IMR-90 (cell line): ENCODE results near the gene COMMD1. TPM values are rescaled to one million over a fixed set of nuclear protein-coding genes. Genes with fewer than 3 reads are reported as not detected.

Source experiments
- ATAC-seq: fragments of 200-7000 bp; cut with Tn5 transposase; 2 replicates; pipeline ENCODE4 v1.9.1; 2020; ENCODE audit warnings: low read depth, mild to moderate bottlenecking, moderate library complexity
- BruUV-seq: library from RNA; stranded (reverse); fragments of 400-500 nt; replicated peaks from 2 replicates; lab custom pipeline; 2021; lab: Mats Ljungman, UMichigan
- CTCF ChIA-PET: fragments of 300-600 bp; formaldehyde crosslinking; extraction: SDS; loops from one replicate; lab custom pipeline; 2021; ENCODE audit warnings: antibody characterized with exemption; lab: Yijun Ruan, JAX
- POLR2A ChIA-PET: fragments of 300-600 bp; sonication (Branson Sonifier 250); formaldehyde crosslinking; loops from one replicate; lab custom pipeline; 2022; ENCODE audit warnings: antibody characterized with exemption; ENCODE audit not compliant: unreplicated experiment; lab: Charles Lee
- DNase-seq: peaks from one replicate; pipeline ENCODE4 v3.0.0; 2013
- H2AFZ ChIP-seq: replicated peaks from 2 replicates; pipeline ENCODE3; 2013; ENCODE audit warnings: low read length, mild to moderate bottlenecking; ENCODE audit not compliant: poor library complexity
- H2AK5ac ChIP-seq: 2 replicates; pipeline ENCODE4 v1.6.1; 2013; ENCODE audit warnings: low read depth, low read length, inconsistent platforms
- H2AK9ac ChIP-seq: replicated peaks from 2 replicates; pipeline ENCODE3; 2013; ENCODE audit warnings: mild to moderate bottlenecking, low read depth, low read length, moderate library complexity; ENCODE audit not compliant: poor library complexity
- H2BK120ac ChIP-seq: 2 replicates; pipeline ENCODE4 v1.6.1; 2013; ENCODE audit warnings: low read depth, low read length, inconsistent platforms
- H2BK15ac ChIP-seq: 3 replicates; pipeline ENCODE4 v1.6.1; 2013; ENCODE audit warnings: low read depth, low read length, inconsistent platforms
- H2BK20ac ChIP-seq: 2 replicates; pipeline ENCODE4 v1.6.1; 2013; ENCODE audit warnings: low read depth, mild to moderate bottlenecking, inconsistent platforms, low read length, moderate library complexity
- H2BK5ac ChIP-seq: 2 replicates; pipeline ENCODE4 v1.6.1; 2013; ENCODE audit warnings: mild to moderate bottlenecking, low read depth, low read length, inconsistent platforms; ENCODE audit not compliant: poor library complexity, severe bottlenecking
- H3K14ac ChIP-seq: replicated peaks from 2 replicates; pipeline ENCODE4 v1.6.1; 2013; ENCODE audit warnings: low read depth, low read length, inconsistent platforms
- H3K18ac ChIP-seq: 2 replicates; pipeline ENCODE4 v1.6.1; 2013; ENCODE audit warnings: low read depth, low read length, control low read depth
- H3K23ac ChIP-seq: 2 replicates; pipeline ENCODE4 v1.6.1; 2013; ENCODE audit warnings: low read depth, low read length, inconsistent platforms
- H3K27ac ChIP-seq: 2 replicates; pipeline ENCODE4 v1.5.1; 2013; ENCODE audit warnings: mild to moderate bottlenecking, control low read depth, low read length; ENCODE audit not compliant: insufficient read depth
- H3K27me3 ChIP-seq: 2 replicates; pipeline ENCODE4 v1.6.1; 2013; ENCODE audit warnings: low read length; ENCODE audit not compliant: control insufficient read depth, insufficient read depth
- H3K36me3 ChIP-seq: 2 replicates; pipeline ENCODE4 v1.6.1; 2013; ENCODE audit warnings: low read length, mixed read lengths; ENCODE audit not compliant: control insufficient read depth, insufficient read depth
- H3K4ac ChIP-seq: 2 replicates; pipeline ENCODE4 v1.6.1; 2013; ENCODE audit warnings: low read depth, low read length, inconsistent platforms
- H3K4me1 ChIP-seq: 2 replicates; pipeline ENCODE4 v1.6.1; 2013; ENCODE audit warnings: low read length, mixed read lengths; ENCODE audit not compliant: control insufficient read depth, insufficient read depth
- H3K4me2 ChIP-seq: 2 replicates; pipeline ENCODE4 v1.6.1; 2013; ENCODE audit warnings: low read depth, mild to moderate bottlenecking, control low read depth, low read length, moderate library complexity
- H3K4me3 ChIP-seq: 2 replicates; pipeline ENCODE4 v1.5.1; 2013; ENCODE audit warnings: low read depth, mild to moderate bottlenecking, control low read depth, low read length, moderate library complexity; ENCODE audit not compliant: insufficient read depth
- H3K56ac ChIP-seq: 2 replicates; pipeline ENCODE4 v1.6.1; 2013; ENCODE audit warnings: low read length, inconsistent platforms; ENCODE audit not compliant: insufficient read depth; ENCODE audit errors: extremely low read depth
- H3K79me1 ChIP-seq, 2 experiments: 2 replicates each; pipeline ENCODE4 v1.6.1; 2013; ENCODE audit warnings: low read length in 2 of 2, inconsistent platforms in 1 of 2, low read depth in 1 of 2
- H3K9ac ChIP-seq: 2 replicates; pipeline ENCODE4 v1.6.1; 2013; ENCODE audit warnings: low read depth, low read length, control low read depth
- H3K9me1 ChIP-seq: 2 replicates; pipeline ENCODE4 v1.6.1; 2013; ENCODE audit warnings: low read length, inconsistent platforms; ENCODE audit not compliant: insufficient read depth
- H3K9me3 ChIP-seq: 2 replicates; pipeline ENCODE4 v1.6.1; 2013; ENCODE audit warnings: low read length; ENCODE audit not compliant: control insufficient read depth, insufficient read depth
- H4K20me1 ChIP-seq: 2 replicates; pipeline ENCODE4 v1.6.1; 2013; ENCODE audit warnings: low read length, inconsistent platforms; ENCODE audit not compliant: insufficient read depth
- H4K5ac ChIP-seq: 2 replicates; pipeline ENCODE4 v1.6.1; 2013; ENCODE audit warnings: mild to moderate bottlenecking, low read depth, low read length, control low read depth
- H4K8ac ChIP-seq, 2 experiments: 2 replicates each; pipeline ENCODE4 v1.6.1; 2013; ENCODE audit warnings: low read depth in 2 of 2, low read length in 2 of 2, control low read depth in 1 of 2, inconsistent platforms in 1 of 2
- H4K91ac ChIP-seq: 2 replicates; pipeline ENCODE4 v1.6.1; 2013; ENCODE audit warnings: low read depth, low read length, inconsistent platforms; ENCODE audit not compliant: insufficient read depth
- BHLHE40 ChIP-seq: fragments of 150-350 bp; IDR thresholded peaks from 2 replicates; pipeline ENCODE4 v1.6.1; 2016; ENCODE audit warnings: mild to moderate bottlenecking, low read depth, low read length
- MAFK ChIP-seq: IDR thresholded peaks from 2 replicates; pipeline ENCODE4 v1.6.1; 2012; ENCODE audit warnings: low read depth, low read length, improper control_type of control experiment
- SMC3 ChIP-seq: fragments of 150-350 bp; IDR thresholded peaks from 2 replicates; pipeline ENCODE4 v1.6.1; 2016; ENCODE audit warnings: low read depth, mild to moderate bottlenecking, antibody characterized with exemption, low read length, moderate library complexity
- USF2 ChIP-seq: fragments of 150-350 bp; IDR thresholded peaks from 2 replicates; pipeline ENCODE4 v1.6.1; 2017; ENCODE audit warnings: mild to moderate bottlenecking, antibody characterized with exemption, low read length, low read depth
- WGBS, 2 experiments: methylation state at CpG; one replicate each; pipeline versions ENCODE4 v1.1.5 to v1.1.7; 2013; ENCODE audit warnings: missing lambda C conversion rate in 2 of 2; ENCODE audit not compliant: insufficient read length in 1 of 2; ENCODE audit errors: extremely low coverage in 2 of 2; 5-methylcytosine and 5-hydroxymethylcytosine counted together
- dilution Hi-C: fragments of 300-500 bp; cut with HindIII; formaldehyde crosslinking; loops from one replicate; pipeline ENCODE4 v1.14.3; 2018; ENCODE audit warnings: low sequenced_read_pairs; ENCODE audit not compliant: unreplicated experiment
- in situ Hi-C: fragments of 300-500 bp; cut with MboI; formaldehyde crosslinking; loops from 3 replicates; pipeline ENCODE4 v1.14.3; 2019; ENCODE audit warnings: low sequenced_read_pairs, inconsistent platforms, mixed read lengths
- intact Hi-C: fragments of 100-400 bp; cut with micrococcal nuclease; formaldehyde crosslinking; loops from 2 replicates; pipeline ENCODE4 v1.10.0; 2022
- polyA plus RNA-seq, 3 experiments: library from polyadenylated mRNA; depleted of rRNA; stranded (reverse); fragments of >200 nt; gene quantifications; 2 replicates each; pipeline ENCODE4 v1.2.3, GENCODE V29; 2012; ENCODE audit warnings: low replicate concordance in 1 of 3
- total RNA-seq: library from RNA; depleted of rRNA; stranded (reverse); fragments of >200 nt; gene quantifications from 2 replicates; pipeline ENCODE4 v1.2.3, GENCODE V29; 2012
- TF ChIP-seq, protein P1 (sequence below): conservative IDR thresholded peaks from 2 replicates; pipeline ENCODE4 v1.5.1; 2012; ENCODE audit warnings: mild to moderate bottlenecking, low read depth, low read length, improper control_type of control experiment

COMMD1 gene
- total and polyA plus RNA-seq, 2 of the 4 experiments (the other 2 are of a cell fraction): 42.8 to 60.4 TPM

DNA sequence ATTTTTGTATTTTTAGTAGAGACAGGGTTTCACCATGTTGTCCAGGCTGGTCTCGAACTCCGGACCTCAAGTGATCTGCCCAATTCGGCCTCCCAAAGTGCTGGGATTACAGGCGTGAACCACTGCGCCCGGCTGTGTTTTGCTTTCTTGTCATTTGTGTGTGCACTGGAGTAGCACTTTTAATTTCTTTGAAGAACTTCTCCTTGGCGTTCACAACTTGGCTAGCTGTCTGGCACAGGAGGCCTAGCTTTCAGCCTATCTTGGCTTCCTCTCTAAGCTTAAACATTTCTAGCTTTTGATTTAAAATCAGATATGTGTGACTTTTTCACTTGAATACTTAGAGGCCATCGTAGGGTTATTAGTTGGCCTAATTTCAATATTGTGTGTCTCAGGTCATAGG is 93.0 kb downstream of the COMMD1 start:
- no TSS peak for BruUV-seq
- Histone ChIP-seq H3K18ac (no peak overlapping the region), H3K14ac (no peak overlapping the region), H2AFZ (no peak overlapping the region), H4K5ac (no peak overlapping the region), H2AK9ac (no peak overlapping the region), H3K27ac (no peak overlapping the region), H2BK20ac (no peak overlapping the region), H4K8ac (no peak overlapping the region), H4K91ac (no peak overlapping the region), H3K27me3 (no peaks in the 10 kb centered on the region), H2BK5ac (no peak overlapping the region), H2AK5ac (no peak overlapping the region), H3K56ac (no peak overlapping the region), H2BK120ac (no peak overlapping the region), H3K9me3 (no peaks in the 10 kb centered on the region), H3K4me3 (no peak overlapping the region), H3K36me3 (no peaks in the 10 kb centered on the region), H3K9me1 (no peaks in the 10 kb centered on the region), H3K79me1 (peaks cover 0 to 17% of the 10 kb centered on the region in 2 experiments; a peak in 2 of 4 replicates), H3K4ac (no peak overlapping the region), H3K9ac (no peak overlapping the region), H4K20me1 (no peaks in the 10 kb centered on the region), H2BK15ac (no peak overlapping the region), H3K4me1 (no peaks in the 10 kb centered on the region), H3K23ac (no peak overlapping the region), H3K4me2 (no peak overlapping the region)
- ChIA-PET POLR2A (no interaction called here), CTCF (no interaction called here)
- intact Hi-C loops: no loop called here
- no peak for DNase-seq
- dilution Hi-C loops: no loop called here
- in situ Hi-C loops: loop anchor here (25.0 kb wide), 1 partner anchor 764 kb away; no protein-coding TSS in a partner anchor
- no peak for ATAC-seq
- TF ChIP-seq, protein P1, sequence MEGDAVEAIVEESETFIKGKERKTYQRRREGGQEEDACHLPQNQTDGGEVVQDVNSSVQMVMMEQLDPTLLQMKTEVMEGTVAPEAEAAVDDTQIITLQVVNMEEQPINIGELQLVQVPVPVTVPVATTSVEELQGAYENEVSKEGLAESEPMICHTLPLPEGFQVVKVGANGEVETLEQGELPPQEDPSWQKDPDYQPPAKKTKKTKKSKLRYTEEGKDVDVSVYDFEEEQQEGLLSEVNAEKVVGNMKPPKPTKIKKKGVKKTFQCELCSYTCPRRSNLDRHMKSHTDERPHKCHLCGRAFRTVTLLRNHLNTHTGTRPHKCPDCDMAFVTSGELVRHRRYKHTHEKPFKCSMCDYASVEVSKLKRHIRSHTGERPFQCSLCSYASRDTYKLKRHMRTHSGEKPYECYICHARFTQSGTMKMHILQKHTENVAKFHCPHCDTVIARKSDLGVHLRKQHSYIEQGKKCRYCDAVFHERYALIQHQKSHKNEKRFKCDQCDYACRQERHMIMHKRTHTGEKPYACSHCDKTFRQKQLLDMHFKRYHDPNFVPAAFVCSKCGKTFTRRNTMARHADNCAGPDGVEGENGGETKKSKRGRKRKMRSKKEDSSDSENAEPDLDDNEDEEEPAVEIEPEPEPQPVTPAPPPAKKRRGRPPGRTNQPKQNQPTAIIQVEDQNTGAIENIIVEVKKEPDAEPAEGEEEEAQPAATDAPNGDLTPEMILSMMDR: no peak
- no peak for TF ChIP-seq MAFK
- TF ChIP-seq BHLHE40: no peak
- TF ChIP-seq USF2: no peak
- no peak for TF ChIP-seq SMC3
- no CpG with 5 or more reads among the region's 8 CpGs for WGBS, 2 experiments
